Measurements from ENCODE around the gene CAMKMT. TPM values are rescaled to one million over a fixed set of nuclear protein-coding genes. Genes with fewer than 3 reads are reported as not detected.

The CAMKMT gene
- total and polyA plus RNA-seq, 2 experiments from 2014 or later, result 26.5 to 29.5 TPM

DNA sequence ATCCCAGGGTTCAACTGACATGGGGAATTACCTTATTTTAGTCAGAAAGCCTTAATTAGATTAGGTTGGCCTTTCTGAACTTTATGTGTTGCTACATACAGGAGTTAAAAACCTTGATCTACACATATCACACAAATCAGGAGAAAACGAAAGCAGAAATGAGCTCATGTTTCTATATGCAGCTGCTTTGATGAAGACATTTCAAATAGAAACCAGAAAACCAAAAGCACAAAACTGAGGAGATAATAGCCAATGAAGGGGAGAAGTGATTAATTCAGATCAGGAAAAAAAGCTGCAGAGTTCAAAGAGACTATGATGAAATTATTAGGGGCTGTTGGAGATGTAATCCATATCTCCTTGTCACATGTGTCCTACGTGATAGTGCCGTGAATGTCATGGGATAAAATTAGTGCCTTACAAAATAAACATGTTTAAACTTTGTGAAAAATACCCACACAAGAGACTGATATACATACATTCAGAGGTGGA, 255.0 kb downstream of the CAMKMT start:
- H3K4me3 Mint-ChIP-seq, result no peak overlapping the region
- no peak for ATAC-seq
- no peak overlapping the region for H3K27ac Mint-ChIP-seq
- Histone ChIP-seq H2AFZ (no peak overlapping the region), H3K27me3 (ENCODE audit: insufficient read depth) (no peaks in the 10 kb centered on the region), H3F3A (replicated peaks; ENCODE audit: low read depth) (no peaks in the 10 kb centered on the region), H3K9me2 (ENCODE audit: insufficient read depth) (no peaks in the 10 kb centered on the region), H3K4me2 (no peak overlapping the region), H3K36me3 (ENCODE audit: insufficient read depth) (no peaks in the 10 kb centered on the region), H3K4me1 (ENCODE audit: insufficient read depth) (peaks cover 13% of the 10 kb centered on the region), H3K79me2 (replicated peaks; ENCODE audit: insufficient read depth) (no peaks in the 10 kb centered on the region), H3K4me3 (no peak overlapping the region), H3K27ac (ENCODE audit: low read depth) (no peak overlapping the region), H4K20me1 (replicated peaks; ENCODE audit: insufficient read depth) (no peaks in the 10 kb centered on the region)
- no peaks in the 10 kb centered on the region for H3K27me3 Mint-ChIP-seq (ENCODE audit: insufficient read depth, low read depth, poor library complexity)
- no peak for DNase-seq (ENCODE audit: low spot score)
- no peaks in the 10 kb centered on the region for H3K36me3 Mint-ChIP-seq (ENCODE audit: low read depth)
- TF ChIP-seq JUNB (IDR thresholded peaks at IDR 0.05; ENCODE audit: unreplicated experiment) (no peak), CREB1 (CRISPR knock-in tag; IDR thresholded peaks at IDR 0.05; ENCODE audit: low read depth) (no peak), POLR2AphosphoS5 (IDR thresholded peaks at IDR 0.05; ENCODE audit: low read depth) (no peak), ZNF331 (CRISPR knock-in tag; IDR thresholded peaks at IDR 0.05; ENCODE audit: low read depth) (no peak), EZH2phosphoT487 (IDR thresholded peaks at IDR 0.05; ENCODE audit: unreplicated experiment) (no peak), NANOG (IDR thresholded peaks at IDR 0.05; ENCODE audit: borderline replicate concordance) (no peak), EZH2 (IDR thresholded peaks at IDR 0.05; ENCODE audit: low read depth, unreplicated experiment) (no peak)
- TF ChIP-seq, protein P1, sequence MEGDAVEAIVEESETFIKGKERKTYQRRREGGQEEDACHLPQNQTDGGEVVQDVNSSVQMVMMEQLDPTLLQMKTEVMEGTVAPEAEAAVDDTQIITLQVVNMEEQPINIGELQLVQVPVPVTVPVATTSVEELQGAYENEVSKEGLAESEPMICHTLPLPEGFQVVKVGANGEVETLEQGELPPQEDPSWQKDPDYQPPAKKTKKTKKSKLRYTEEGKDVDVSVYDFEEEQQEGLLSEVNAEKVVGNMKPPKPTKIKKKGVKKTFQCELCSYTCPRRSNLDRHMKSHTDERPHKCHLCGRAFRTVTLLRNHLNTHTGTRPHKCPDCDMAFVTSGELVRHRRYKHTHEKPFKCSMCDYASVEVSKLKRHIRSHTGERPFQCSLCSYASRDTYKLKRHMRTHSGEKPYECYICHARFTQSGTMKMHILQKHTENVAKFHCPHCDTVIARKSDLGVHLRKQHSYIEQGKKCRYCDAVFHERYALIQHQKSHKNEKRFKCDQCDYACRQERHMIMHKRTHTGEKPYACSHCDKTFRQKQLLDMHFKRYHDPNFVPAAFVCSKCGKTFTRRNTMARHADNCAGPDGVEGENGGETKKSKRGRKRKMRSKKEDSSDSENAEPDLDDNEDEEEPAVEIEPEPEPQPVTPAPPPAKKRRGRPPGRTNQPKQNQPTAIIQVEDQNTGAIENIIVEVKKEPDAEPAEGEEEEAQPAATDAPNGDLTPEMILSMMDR (conservative IDR thresholded peaks at IDR 0.05; ENCODE audit: low read depth in 2 of 2), result no peak
- TF ChIP-seq, protein P2, sequence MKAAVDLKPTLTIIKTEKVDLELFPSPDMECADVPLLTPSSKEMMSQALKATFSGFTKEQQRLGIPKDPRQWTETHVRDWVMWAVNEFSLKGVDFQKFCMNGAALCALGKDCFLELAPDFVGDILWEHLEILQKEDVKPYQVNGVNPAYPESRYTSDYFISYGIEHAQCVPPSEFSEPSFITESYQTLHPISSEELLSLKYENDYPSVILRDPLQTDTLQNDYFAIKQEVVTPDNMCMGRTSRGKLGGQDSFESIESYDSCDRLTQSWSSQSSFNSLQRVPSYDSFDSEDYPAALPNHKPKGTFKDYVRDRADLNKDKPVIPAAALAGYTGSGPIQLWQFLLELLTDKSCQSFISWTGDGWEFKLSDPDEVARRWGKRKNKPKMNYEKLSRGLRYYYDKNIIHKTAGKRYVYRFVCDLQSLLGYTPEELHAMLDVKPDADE (IDR thresholded peaks at IDR 0.05), result no peak
- H3K4me1 Mint-ChIP-seq, result no peaks in the 10 kb centered on the region
- no peaks in the 10 kb centered on the region for H3K9me3 Mint-ChIP-seq

DNA sequence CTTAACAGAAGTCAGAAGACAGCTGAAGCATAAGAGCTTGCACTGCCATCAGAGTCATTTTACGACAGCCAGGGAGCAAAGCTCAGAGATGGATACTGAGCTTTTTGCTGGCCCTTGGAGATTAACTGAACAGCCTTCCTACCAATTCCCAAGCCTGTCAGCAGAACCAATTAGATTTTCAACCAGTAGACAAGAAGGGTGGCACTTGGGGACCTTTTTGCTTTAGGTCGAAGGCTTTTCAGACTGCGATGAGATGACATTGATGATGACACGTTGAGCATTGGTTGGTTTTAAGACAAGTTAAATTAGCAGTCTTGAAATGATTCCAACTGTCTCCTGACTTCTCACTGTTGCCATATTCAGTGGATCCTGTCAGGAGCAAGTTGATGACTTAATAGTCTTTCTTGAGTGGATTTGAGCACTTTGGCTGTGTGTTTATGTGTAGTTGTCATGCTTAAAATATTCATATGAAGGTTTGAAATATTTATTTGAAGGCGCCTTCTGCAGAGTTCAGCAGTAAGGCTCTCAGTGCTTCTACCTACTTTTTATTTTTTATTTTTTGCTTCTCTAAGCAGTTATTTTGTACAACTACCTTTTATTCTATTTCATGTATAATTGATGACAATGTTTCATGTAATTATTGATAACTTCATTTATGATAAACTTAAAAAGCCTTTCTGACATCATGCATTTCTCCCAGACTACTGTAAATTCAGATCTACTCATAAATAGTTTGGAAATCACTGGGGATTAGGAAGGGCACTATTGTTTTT, 256.7 kb downstream of the CAMKMT start:
- TF ChIP-seq JUNB (IDR thresholded peaks at IDR 0.05; ENCODE audit: unreplicated experiment) (no peak), POLR2AphosphoS5 (IDR thresholded peaks at IDR 0.05; ENCODE audit: low read depth) (no peak), EZH2phosphoT487 (IDR thresholded peaks at IDR 0.05; ENCODE audit: unreplicated experiment) (no peak)
- Histone ChIP-seq H3F3A (replicated peaks; ENCODE audit: low read depth) (no peaks in the 10 kb centered on the region), H3K4me2 (no peak overlapping the region), H3K9me2 (ENCODE audit: insufficient read depth) (no peaks in the 10 kb centered on the region), H4K20me1 (replicated peaks; ENCODE audit: insufficient read depth) (no peaks in the 10 kb centered on the region), H3K79me2 (replicated peaks; ENCODE audit: insufficient read depth) (no peaks in the 10 kb centered on the region), H2AFZ (no peak overlapping the region), H3K4me1 (ENCODE audit: insufficient read depth) (peaks cover 13% of the 10 kb centered on the region), H3K27ac (ENCODE audit: low read depth) (no peak overlapping the region), H3K4me3 (no peak overlapping the region), H3K36me3 (ENCODE audit: insufficient read depth) (no peaks in the 10 kb centered on the region), H3K27me3 (ENCODE audit: insufficient read depth) (no peaks in the 10 kb centered on the region)
- Mint-ChIP-seq H3K4me3 (no peak overlapping the region), H3K27ac (no peak overlapping the region), H3K9me3 (no peaks in the 10 kb centered on the region), H3K36me3 (ENCODE audit: low read depth) (no peaks in the 10 kb centered on the region), H3K27me3 (ENCODE audit: insufficient read depth, low read depth, poor library complexity) (no peaks in the 10 kb centered on the region), H3K4me1 (peaks cover 3% of the 10 kb centered on the region; the same call in 2 of the 3 replicates)
- DNase-seq (ENCODE audit: low spot score), result no peak
- ATAC-seq, result no peak

All from GM23338 (cell line).